BLaER1 (cell line): ENCODE results near the gene HMOX1.

Experiments used
- H3K27ac ChIP-seq: shearing (Covaris generic); formaldehyde crosslinking; 2 replicates; pipeline ENCODE4 v1.8.1; 2022
- H3K27me3 ChIP-seq: shearing (Covaris generic); formaldehyde crosslinking; 2 replicates; pipeline ENCODE4 v1.8.1; 2022
- H3K36me3 ChIP-seq: shearing (Covaris generic); formaldehyde crosslinking; 2 replicates; pipeline ENCODE4 v1.8.1; 2022
- H3K4me1 ChIP-seq: shearing (Covaris generic); formaldehyde crosslinking; 2 replicates; pipeline ENCODE4 v1.8.1; 2022
- H3K4me2 ChIP-seq: shearing (Covaris generic); formaldehyde crosslinking; 2 replicates; pipeline ENCODE4 v1.8.1; 2022
- H3K4me3 ChIP-seq: shearing (Covaris generic); formaldehyde crosslinking; 2 replicates; pipeline ENCODE4 v1.8.1; 2022
- H3K9ac ChIP-seq: shearing (Covaris generic); formaldehyde crosslinking; 2 replicates; pipeline ENCODE4 v1.8.1; 2022
- H3K9me3 ChIP-seq: shearing (Covaris generic); formaldehyde crosslinking; 2 replicates; pipeline ENCODE4 v1.8.1; 2022
- H4K20me1 ChIP-seq: shearing (Covaris generic); formaldehyde crosslinking; 2 replicates; pipeline ENCODE4 v1.8.1; 2022
- Cebpa-rat ChIP-seq: shearing (Covaris generic); IDR thresholded peaks from 2 replicates; pipeline ENCODE4 v1.8.1; 2022

The HMOX1 gene

GRCh38 chr22:35378621-35379020 is 2.3 kb upstream of the HMOX1 start:
- no peaks in the 10 kb centered on the region for H4K20me1 ChIP-seq
- no peak for TF ChIP-seq Cebpa-rat
- no peak overlapping the region for H3K4me2 ChIP-seq
- no peaks in the 10 kb centered on the region for H3K36me3 ChIP-seq
- no peak overlapping the region for H3K4me3 ChIP-seq
- H3K4me1 ChIP-seq = peaks cover 52% of the 10 kb centered on the region
- no peak overlapping the region for H3K9ac ChIP-seq
- H3K27ac ChIP-seq = no peak overlapping the region
- H3K27me3 ChIP-seq = peaks cover 40% of the 10 kb centered on the region
- no peaks in the 10 kb centered on the region for H3K9me3 ChIP-seq

GRCh38 chr22:35379146-35379993 is 1.5 kb upstream of the HMOX1 start:
- Histone ChIP-seq H3K9me3 (no peaks in the 10 kb centered on the region), H3K9ac (no peak overlapping the region), H3K27ac (no peak overlapping the region), H3K4me2 (no peak overlapping the region), H3K36me3 (no peaks in the 10 kb centered on the region), H3K4me3 (no peak overlapping the region), H3K4me1 (peaks cover 51% of the 10 kb centered on the region), H4K20me1 (no peaks in the 10 kb centered on the region), H3K27me3 (peaks cover 40% of the 10 kb centered on the region)
- TF ChIP-seq Cebpa-rat = no peak

GRCh38 chr22:35380013-35380412 is 883 bp upstream of the HMOX1 start:
- Histone ChIP-seq H3K4me1 (peaks cover 49% of the 10 kb centered on the region), H3K27ac (no peak overlapping the region), H3K9ac (no peak overlapping the region), H3K9me3 (no peaks in the 10 kb centered on the region), H4K20me1 (no peaks in the 10 kb centered on the region), H3K4me2 (no peak overlapping the region; the same call in 1 of the 2 replicates), H3K4me3 (no peak overlapping the region), H3K27me3 (peaks cover 40% of the 10 kb centered on the region), H3K36me3 (no peaks in the 10 kb centered on the region)
- no peak for TF ChIP-seq Cebpa-rat

- Histone ChIP-seq H3K4me2 (peak overlapping the region; percentile 85), H3K9ac (peak overlapping the region; percentile 32; the same call in 1 of the 2 replicates), H3K27ac (no peak overlapping the region), H3K36me3 (no peaks in the 10 kb centered on the region), H3K27me3 (peaks cover 40% of the 10 kb centered on the region), H3K4me1 (peaks cover 34% of the 10 kb centered on the region), H4K20me1 (no peaks in the 10 kb centered on the region), H3K9me3 (no peaks in the 10 kb centered on the region), H3K4me3 (peak overlapping the region; percentile 61)
- TF ChIP-seq Cebpa-rat = no peak
These were observed 621 bp downstream of the HMOX1 start for GRCh38 chr22:35381424-35382009.

- H4K20me1 ChIP-seq = no peaks in the 10 kb centered on the region
- peaks cover 40% of the 10 kb centered on the region for H3K27me3 ChIP-seq
- H3K4me2 ChIP-seq = no peak overlapping the region
- no peak overlapping the region for H3K27ac ChIP-seq
- peaks cover 14% of the 10 kb centered on the region for H3K4me1 ChIP-seq
- H3K9ac ChIP-seq = no peak overlapping the region
- no peaks in the 10 kb centered on the region for H3K9me3 ChIP-seq
- H3K36me3 ChIP-seq = no peaks in the 10 kb centered on the region
- TF ChIP-seq Cebpa-rat = no peak
- no peak overlapping the region for H3K4me3 ChIP-seq
These were observed 2.8 kb downstream of the HMOX1 start for GRCh38 chr22:35383679-35384071.

- TF ChIP-seq Cebpa-rat = no peak
- Histone ChIP-seq H3K9me3 (no peaks in the 10 kb centered on the region), H3K27me3 (peaks cover 38% of the 10 kb centered on the region), H3K4me3 (no peak overlapping the region), H3K4me2 (no peak overlapping the region), H3K9ac (no peak overlapping the region), H3K36me3 (no peaks in the 10 kb centered on the region), H3K27ac (no peak overlapping the region), H4K20me1 (no peaks in the 10 kb centered on the region), H3K4me1 (peaks cover 14% of the 10 kb centered on the region)
These were observed 3.6 kb downstream of the HMOX1 start for GRCh38 chr22:35384527-35384926.

- no peaks in the 10 kb centered on the region for H3K36me3 ChIP-seq
- TF ChIP-seq Cebpa-rat = no peak
- peaks cover 14% of the 10 kb centered on the region for H3K4me1 ChIP-seq
- no peaks in the 10 kb centered on the region for H4K20me1 ChIP-seq
- no peaks in the 10 kb centered on the region for H3K9me3 ChIP-seq
- H3K4me2 ChIP-seq = no peak overlapping the region
- H3K9ac ChIP-seq = no peak overlapping the region
- H3K27ac ChIP-seq = no peak overlapping the region
- H3K27me3 ChIP-seq = peaks cover 32% of the 10 kb centered on the region
- no peak overlapping the region for H3K4me3 ChIP-seq
These were observed 4.2 kb downstream of the HMOX1 start for GRCh38 chr22:35384975-35385588.

GRCh38 chr22:35386670-35387288 is 5.9 kb downstream of the HMOX1 start:
- H3K4me1 ChIP-seq = peaks cover 1% of the 10 kb centered on the region; the same call in 1 of the 2 replicates
- no peak overlapping the region for H3K4me3 ChIP-seq
- H3K9me3 ChIP-seq = no peaks in the 10 kb centered on the region
- H3K27ac ChIP-seq = no peak overlapping the region
- H3K27me3 ChIP-seq = peaks cover 15% of the 10 kb centered on the region
- H3K9ac ChIP-seq = no peak overlapping the region
- no peak overlapping the region for H3K4me2 ChIP-seq
- no peaks in the 10 kb centered on the region for H3K36me3 ChIP-seq
- TF ChIP-seq Cebpa-rat = no peak
- H4K20me1 ChIP-seq = no peaks in the 10 kb centered on the region

- no peak for TF ChIP-seq Cebpa-rat
- H3K4me1 ChIP-seq = peaks cover 10% of the 10 kb centered on the region
- no peak overlapping the region for H3K27ac ChIP-seq
- H3K27me3 ChIP-seq = no peaks in the 10 kb centered on the region
- H3K9me3 ChIP-seq = no peaks in the 10 kb centered on the region
- H3K4me2 ChIP-seq = no peak overlapping the region
- H3K36me3 ChIP-seq = no peaks in the 10 kb centered on the region
- no peak overlapping the region for H3K9ac ChIP-seq
- H3K4me3 ChIP-seq = no peak overlapping the region
- no peaks in the 10 kb centered on the region for H4K20me1 ChIP-seq
These were observed 10.0 kb downstream of the HMOX1 start for GRCh38 chr22:35390933-35391332.
